ENCODE measurements around the gene RFC5. TPM values are rescaled to one million over a fixed set of nuclear protein-coding genes. Genes with fewer than 3 reads are reported as not detected.

Gene RFC5
- total RNA-seq, 1 experiment from 2014 or later = 78.6 TPM

DNA sequence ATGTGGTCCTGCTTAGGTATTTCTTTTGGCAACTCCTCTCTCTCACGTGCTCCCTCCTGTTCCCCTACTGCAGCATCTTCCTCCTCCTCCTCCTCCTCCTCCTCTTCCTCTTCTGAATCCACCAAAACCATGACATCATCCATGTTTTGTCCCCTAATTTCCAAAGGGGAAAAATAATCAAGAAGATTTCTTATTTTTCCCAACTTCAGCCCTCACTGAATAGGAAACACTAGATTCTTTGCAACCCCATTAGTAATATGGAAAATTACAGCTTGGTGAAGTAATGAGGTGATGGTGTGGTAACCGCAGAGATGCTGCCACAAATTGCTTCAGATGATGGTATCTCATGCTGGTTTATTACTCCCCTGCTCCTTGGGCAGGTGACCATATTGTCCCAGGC is 51.9 kb downstream of the RFC5 start:
- ATAC-seq = no peak

GRCh38 chr12:118070650-118071049 is 54.1 kb downstream of the RFC5 start:
- Histone ChIP-seq H3K27me3 (ENCODE audit: insufficient read depth, low read length) (no peaks in the 10 kb centered on the region), H2AFZ (ENCODE audit: low read depth, low read length, poor library complexity, severe bottlenecking) (no peak overlapping the region), H3K36me3 (ENCODE audit: control insufficient read depth in 1 of 2, insufficient read depth in 2 of 2, low read length in 2 of 2) (peaks cover 0 to 12% of the 10 kb centered on the region in 2 experiments; a peak in 1 of 4 replicates), H3K27ac (ENCODE audit: low read depth, low read length) (no peak overlapping the region), H3K4me1 (ENCODE audit: control insufficient read depth in 1 of 2, insufficient read depth in 2 of 2, low read length in 2 of 2) (no peaks in the 10 kb centered on the region), H3K9ac (ENCODE audit: low read length) (no peak overlapping the region), H3K9me3 (ENCODE audit: control insufficient read depth in 1 of 2, insufficient read depth in 1 of 2, low read depth in 1 of 2, low read length in 2 of 2) (no peaks in the 10 kb centered on the region), H4K20me1 (ENCODE audit: insufficient read depth) (no peaks in the 10 kb centered on the region), H3K4me3 (replicated peaks in 1 of 2; ENCODE audit: low read depth in 1 of 2, low read length in 2 of 2) (no peak overlapping the region), H3K79me2 (ENCODE audit: insufficient read depth, low read length) (no peaks in the 10 kb centered on the region), H3K9me2 (ENCODE audit: insufficient read depth) (no peaks in the 10 kb centered on the region), H3K4me2 (ENCODE audit: low read length) (no peak overlapping the region)
- intact Hi-C loops (cut with micrococcal nuclease) = no loop called here
- DNase-seq (ENCODE audit: low read depth, low spot score) = no peak
- ChIA-PET CTCF (no interaction called here), RAD21 (ENCODE audit: low non-redundant PET in 1 of 2, low total read pairs in 2 of 2, uncharacterized antibody in 2 of 2, unreplicated experiment in 2 of 2) (no interaction called here), POLR2A (no interaction called here)
- ATAC-seq = no peak
- BruUV-seq (replicated peaks) = no TSS peak
- TF ChIP-seq ZFX (IDR thresholded peaks at IDR 0.05) = no peak
- TF ChIP-seq SP1 (IDR thresholded peaks at IDR 0.05; ENCODE audit: low read depth) = no peak
- no peak for TF ChIP-seq ZBTB33 (IDR thresholded peaks at IDR 0.05; ENCODE audit: extremely low read depth, insufficient replicate concordance, low read length)
- no peak for TF ChIP-seq POLR2AphosphoS5 (IDR thresholded peaks at IDR 0.05; ENCODE audit: low read depth, low read length)
- TF ChIP-seq EZH2phosphoT487 (IDR thresholded peaks at IDR 0.05; ENCODE audit: borderline replicate concordance) = no peak
- TF ChIP-seq POLR2A (IDR thresholded peaks at IDR 0.05; ENCODE audit: borderline replicate concordance, extremely low read depth, insufficient read depth, insufficient read length) = no peak
- no peak for TF ChIP-seq JUND (IDR thresholded peaks at IDR 0.05)
- TF ChIP-seq, protein P1, sequence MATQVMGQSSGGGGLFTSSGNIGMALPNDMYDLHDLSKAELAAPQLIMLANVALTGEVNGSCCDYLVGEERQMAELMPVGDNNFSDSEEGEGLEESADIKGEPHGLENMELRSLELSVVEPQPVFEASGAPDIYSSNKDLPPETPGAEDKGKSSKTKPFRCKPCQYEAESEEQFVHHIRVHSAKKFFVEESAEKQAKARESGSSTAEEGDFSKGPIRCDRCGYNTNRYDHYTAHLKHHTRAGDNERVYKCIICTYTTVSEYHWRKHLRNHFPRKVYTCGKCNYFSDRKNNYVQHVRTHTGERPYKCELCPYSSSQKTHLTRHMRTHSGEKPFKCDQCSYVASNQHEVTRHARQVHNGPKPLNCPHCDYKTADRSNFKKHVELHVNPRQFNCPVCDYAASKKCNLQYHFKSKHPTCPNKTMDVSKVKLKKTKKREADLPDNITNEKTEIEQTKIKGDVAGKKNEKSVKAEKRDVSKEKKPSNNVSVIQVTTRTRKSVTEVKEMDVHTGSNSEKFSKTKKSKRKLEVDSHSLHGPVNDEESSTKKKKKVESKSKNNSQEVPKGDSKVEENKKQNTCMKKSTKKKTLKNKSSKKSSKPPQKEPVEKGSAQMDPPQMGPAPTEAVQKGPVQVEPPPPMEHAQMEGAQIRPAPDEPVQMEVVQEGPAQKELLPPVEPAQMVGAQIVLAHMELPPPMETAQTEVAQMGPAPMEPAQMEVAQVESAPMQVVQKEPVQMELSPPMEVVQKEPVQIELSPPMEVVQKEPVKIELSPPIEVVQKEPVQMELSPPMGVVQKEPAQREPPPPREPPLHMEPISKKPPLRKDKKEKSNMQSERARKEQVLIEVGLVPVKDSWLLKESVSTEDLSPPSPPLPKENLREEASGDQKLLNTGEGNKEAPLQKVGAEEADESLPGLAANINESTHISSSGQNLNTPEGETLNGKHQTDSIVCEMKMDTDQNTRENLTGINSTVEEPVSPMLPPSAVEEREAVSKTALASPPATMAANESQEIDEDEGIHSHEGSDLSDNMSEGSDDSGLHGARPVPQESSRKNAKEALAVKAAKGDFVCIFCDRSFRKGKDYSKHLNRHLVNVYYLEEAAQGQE (IDR thresholded peaks at IDR 0.05; ENCODE audit: low read depth) = no peak

More for the DNA sequence above, 51.9 kb downstream of the RFC5 start:
- no peak overlapping the region for H2AFZ ChIP-seq (ENCODE audit: low read depth, low read length, poor library complexity, severe bottlenecking)
- DNase-seq (ENCODE audit: low read depth, low spot score) = no peak
- RAD21 ChIA-PET (ENCODE audit: low non-redundant PET in 1 of 2, low total read pairs in 2 of 2, uncharacterized antibody in 2 of 2, unreplicated experiment in 2 of 2) = no interaction called here
- no peak overlapping the region for H3K27ac ChIP-seq (ENCODE audit: low read depth, low read length)
- no TSS peak for BruUV-seq (replicated peaks)
- H3K4me1 ChIP-seq (ENCODE audit: control insufficient read depth in 1 of 2, insufficient read depth in 2 of 2, low read length in 2 of 2) = peaks cover 3 to 10% of the 10 kb centered on the region in 2 experiments; a peak in 3 of 4 replicates
- CTCF ChIA-PET = no interaction called here
- no peak overlapping the region for H3K9ac ChIP-seq (ENCODE audit: low read length)
- no peak overlapping the region for H3K4me3 ChIP-seq (replicated peaks in 1 of 2; ENCODE audit: low read depth in 1 of 2, low read length in 2 of 2)
- H4K20me1 ChIP-seq (ENCODE audit: insufficient read depth) = no peaks in the 10 kb centered on the region
- no peaks in the 10 kb centered on the region for H3K27me3 ChIP-seq (ENCODE audit: insufficient read depth, low read length)
- intact Hi-C loops (cut with micrococcal nuclease) = no loop called here
- H3K4me2 ChIP-seq (ENCODE audit: low read length) = no peak overlapping the region
- POLR2A ChIA-PET = interaction anchor here (0.6 kb wide), 1 partner anchor 24 kb away, joined by 5 read pairs; no protein-coding TSS in a partner anchor
- no peak for TF ChIP-seq CTCF (IDR thresholded peaks at IDR 0.05 in 2 of 3, conservative IDR thresholded peaks at IDR 0.05 in 1 of 3; ENCODE audit: borderline replicate concordance in 1 of 3, insufficient read depth in 1 of 3, low read depth in 2 of 3, low read length in 2 of 3)
- TF ChIP-seq YY1 (IDR thresholded peaks at IDR 0.05; ENCODE audit: extremely low read depth, insufficient replicate concordance, low read depth, low read length) = no peak
- H3K9me3 ChIP-seq (ENCODE audit: control insufficient read depth in 1 of 2, insufficient read depth in 1 of 2, low read depth in 1 of 2, low read length in 2 of 2) = no peaks in the 10 kb centered on the region
- no peaks in the 10 kb centered on the region for H3K79me2 ChIP-seq (ENCODE audit: insufficient read depth, low read length)
- H3K36me3 ChIP-seq (ENCODE audit: control insufficient read depth in 1 of 2, insufficient read depth in 2 of 2, low read length in 2 of 2) = peaks cover 0 to 9% of the 10 kb centered on the region in 2 experiments; a peak in 1 of 4 replicates
- no peaks in the 10 kb centered on the region for H3K9me2 ChIP-seq (ENCODE audit: insufficient read depth)
